Effector CD8-positive, alpha-beta T cell (primary cell): Measurements from ENCODE around the gene ANXA10.
A peak's percentile ranks its signal among the peaks of the same experiment; 100 is the strongest.
"Not testable (repeated sequence)": the region's sequence is repeated elsewhere in the genome, so short reads cannot be mapped to it uniquely, and the experiment has no call there.

Source experiments
- DNase-seq: peaks from one replicate; lab custom pipeline; 2025; lab: John Stamatoyannopoulos, UW

The ANXA10 gene

GRCh38 chr4:168119100-168119499 lies 26.8 kb downstream of the ANXA10 start:
- DNase-seq = no peak

GRCh38 chr4:168119890-168120289 lies 27.6 kb downstream of the ANXA10 start:
- DNase-seq = no peak

- no peak for DNase-seq
These were observed 28.5 kb downstream of the ANXA10 start for GRCh38 chr4:168120811-168121210.

GRCh38 chr4:168124008-168124641 lies 31.8 kb downstream of the ANXA10 start:
- DNase-seq = no peak

- no peak for DNase-seq
These were observed 34.6 kb downstream of the ANXA10 start for GRCh38 chr4:168126952-168127351.

GRCh38 chr4:168128601-168129000 lies 36.3 kb downstream of the ANXA10 start:
- DNase-seq = no peak

- DNase-seq = no peak
These were observed 36.9 kb downstream of the ANXA10 start for GRCh38 chr4:168129046-168129772.

GRCh38 chr4:168129802-168130201 lies 37.5 kb downstream of the ANXA10 start:
- no peak for DNase-seq

GRCh38 chr4:168131196-168131595 lies 38.9 kb downstream of the ANXA10 start:
- DNase-seq = no peak

- DNase-seq = no peak
These were observed 42.3 kb downstream of the ANXA10 start for GRCh38 chr4:168134651-168135050.

- DNase-seq = not testable (repeated sequence)
These were observed 43.5 kb downstream of the ANXA10 start for GRCh38 chr4:168135860-168136259.

GRCh38 chr4:168137695-168138094 lies 45.4 kb downstream of the ANXA10 start:
- DNase-seq = not testable (repeated sequence)

GRCh38 chr4:168138143-168138542 lies 45.8 kb downstream of the ANXA10 start:
- no peak for DNase-seq

GRCh38 chr4:168139336-168139735 lies 47.0 kb downstream of the ANXA10 start:
- no peak for DNase-seq

- DNase-seq = no peak
These were observed 49.4 kb downstream of the ANXA10 start for GRCh38 chr4:168141733-168142132.

GRCh38 chr4:168143601-168144000 lies 51.3 kb downstream of the ANXA10 start:
- no peak for DNase-seq

- DNase-seq = no peak
These were observed 58.2 kb downstream of the ANXA10 start for GRCh38 chr4:168150420-168151050.

GRCh38 chr4:168151327-168151726 lies 59.0 kb downstream of the ANXA10 start:
- no peak for DNase-seq

GRCh38 chr4:168152837-168153500 lies 60.6 kb downstream of the ANXA10 start:
- no peak for DNase-seq

- peak; percentile 45 for DNase-seq
These were observed 61.5 kb downstream of the ANXA10 start for GRCh38 chr4:168153596-168154440.

GRCh38 chr4:168154546-168155277 lies 62.4 kb downstream of the ANXA10 start:
- DNase-seq = no peak
